GM23338 (cell line): ENCODE measurements around the gene CDH4.

Experiments
- EZH2 ChIP-seq: fragments of 200-600 bp; sonication (generic); IDR thresholded peaks from one replicate; pipeline ENCODE4 v1.8.0; 2017; ENCODE audit warnings: antibody characterized with exemption, mild to moderate bottlenecking, low read depth; ENCODE audit not compliant: unreplicated experiment
- TF ChIP-seq, protein P1 (sequence below), 2 experiments: fragments of 200-600 bp in 1 of 2; sonication (generic) in 1 of 2; conservative IDR thresholded peaks; 2 replicates each; pipeline versions ENCODE4 v1.5.1 to v1.6.1; 2016 to 2017; ENCODE audit warnings: antibody characterized with exemption in 2 of 2, low read depth in 2 of 2, mild to moderate bottlenecking in 2 of 2, moderate library complexity in 1 of 2

DNA sequence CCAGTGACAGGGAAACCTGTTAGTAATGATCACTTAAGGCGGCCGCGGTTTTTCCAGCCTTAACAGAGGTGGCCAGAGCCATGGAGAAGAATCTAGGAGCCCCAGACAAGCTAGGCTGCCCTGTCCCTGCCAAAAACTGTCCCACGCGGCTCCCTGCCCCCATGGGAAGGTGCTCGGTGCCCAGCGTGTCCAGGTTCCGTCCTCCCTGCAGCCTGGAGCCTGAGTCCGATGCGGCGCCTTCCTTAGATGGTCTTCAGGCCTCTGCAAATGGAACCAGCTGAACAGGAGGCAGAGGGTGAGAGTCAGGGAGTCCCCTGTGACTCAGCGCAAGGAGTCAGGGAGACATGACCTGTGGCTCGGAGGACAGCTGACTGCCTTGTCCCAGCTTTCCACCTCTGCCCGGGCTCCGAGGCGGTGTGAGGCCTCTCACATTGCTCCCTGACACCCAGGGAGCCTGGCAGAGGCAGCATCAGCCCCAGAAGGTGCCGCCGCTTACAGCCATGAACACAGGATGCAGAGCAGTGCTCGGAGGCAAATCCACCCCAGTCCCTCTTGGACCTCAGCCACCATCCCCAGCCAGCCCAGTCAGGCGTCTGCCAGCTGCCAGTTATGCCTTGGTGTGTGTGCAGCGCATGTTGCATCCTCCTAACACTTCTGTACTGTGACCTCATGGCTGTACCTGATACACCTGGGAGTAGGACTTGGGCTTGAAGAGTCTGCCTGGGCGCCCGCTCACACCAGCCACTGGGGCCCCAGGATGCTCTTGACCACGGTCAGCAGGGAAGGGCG, 377.7 kb downstream of the CDH4 start:
- no peak for TF ChIP-seq EZH2
- TF ChIP-seq, protein P1, sequence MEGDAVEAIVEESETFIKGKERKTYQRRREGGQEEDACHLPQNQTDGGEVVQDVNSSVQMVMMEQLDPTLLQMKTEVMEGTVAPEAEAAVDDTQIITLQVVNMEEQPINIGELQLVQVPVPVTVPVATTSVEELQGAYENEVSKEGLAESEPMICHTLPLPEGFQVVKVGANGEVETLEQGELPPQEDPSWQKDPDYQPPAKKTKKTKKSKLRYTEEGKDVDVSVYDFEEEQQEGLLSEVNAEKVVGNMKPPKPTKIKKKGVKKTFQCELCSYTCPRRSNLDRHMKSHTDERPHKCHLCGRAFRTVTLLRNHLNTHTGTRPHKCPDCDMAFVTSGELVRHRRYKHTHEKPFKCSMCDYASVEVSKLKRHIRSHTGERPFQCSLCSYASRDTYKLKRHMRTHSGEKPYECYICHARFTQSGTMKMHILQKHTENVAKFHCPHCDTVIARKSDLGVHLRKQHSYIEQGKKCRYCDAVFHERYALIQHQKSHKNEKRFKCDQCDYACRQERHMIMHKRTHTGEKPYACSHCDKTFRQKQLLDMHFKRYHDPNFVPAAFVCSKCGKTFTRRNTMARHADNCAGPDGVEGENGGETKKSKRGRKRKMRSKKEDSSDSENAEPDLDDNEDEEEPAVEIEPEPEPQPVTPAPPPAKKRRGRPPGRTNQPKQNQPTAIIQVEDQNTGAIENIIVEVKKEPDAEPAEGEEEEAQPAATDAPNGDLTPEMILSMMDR (conservative IDR thresholded peaks at IDR 0.05; ENCODE audit: low read depth in 2 of 2): no peak
